HG03066 (cell line): Measurements from ENCODE around the gene UBQLNL.

Experiments
- ATAC-seq: cut with Tn5 transposase; IDR thresholded peaks from one replicate; pipeline ENCODE4 v1.9.1; 2021; ENCODE audit warnings: low read depth; ENCODE audit not compliant: unreplicated experiment

Gene UBQLNL

DNA sequence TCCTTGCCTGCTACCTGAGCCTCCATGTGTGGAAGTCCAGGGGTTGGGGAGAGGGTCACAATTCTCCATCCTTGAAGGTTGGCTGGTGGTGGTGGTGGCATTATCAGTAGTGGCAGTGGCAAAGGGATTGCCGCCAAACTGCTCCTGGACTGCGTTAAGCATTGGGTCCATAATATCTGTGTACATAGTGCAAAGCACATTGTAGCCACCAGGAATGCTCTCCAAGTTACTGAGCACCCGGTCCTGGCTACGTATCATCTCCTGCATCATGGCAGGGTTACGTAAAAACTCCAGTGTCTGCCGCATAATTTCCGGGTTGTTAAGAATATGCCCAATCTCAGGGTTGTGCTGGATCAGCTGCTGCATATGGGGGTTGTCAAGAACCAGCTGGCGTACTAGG lies 7.9 kb downstream of the UBQLNL start:
- no peak for ATAC-seq

DNA sequence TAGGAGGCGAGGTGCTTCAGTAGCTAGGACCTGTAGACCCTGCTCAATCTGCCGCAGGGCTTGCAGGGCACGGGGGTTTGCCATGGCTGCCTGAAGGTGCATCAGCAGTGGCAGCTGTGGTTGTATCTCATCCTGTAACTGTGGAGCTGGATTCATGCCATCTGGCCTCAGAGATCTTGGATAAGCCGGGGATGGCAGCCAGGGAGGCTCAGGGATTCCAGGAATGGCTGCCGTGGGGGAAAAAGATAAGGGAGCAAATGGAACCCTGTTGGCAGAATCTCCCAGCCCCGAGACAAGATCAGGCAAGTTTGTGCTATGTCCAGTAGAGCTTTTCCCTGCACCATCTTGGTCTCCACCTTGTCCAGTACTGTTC lies 8.6 kb downstream of the UBQLNL start:
- ATAC-seq, result no peak

DNA sequence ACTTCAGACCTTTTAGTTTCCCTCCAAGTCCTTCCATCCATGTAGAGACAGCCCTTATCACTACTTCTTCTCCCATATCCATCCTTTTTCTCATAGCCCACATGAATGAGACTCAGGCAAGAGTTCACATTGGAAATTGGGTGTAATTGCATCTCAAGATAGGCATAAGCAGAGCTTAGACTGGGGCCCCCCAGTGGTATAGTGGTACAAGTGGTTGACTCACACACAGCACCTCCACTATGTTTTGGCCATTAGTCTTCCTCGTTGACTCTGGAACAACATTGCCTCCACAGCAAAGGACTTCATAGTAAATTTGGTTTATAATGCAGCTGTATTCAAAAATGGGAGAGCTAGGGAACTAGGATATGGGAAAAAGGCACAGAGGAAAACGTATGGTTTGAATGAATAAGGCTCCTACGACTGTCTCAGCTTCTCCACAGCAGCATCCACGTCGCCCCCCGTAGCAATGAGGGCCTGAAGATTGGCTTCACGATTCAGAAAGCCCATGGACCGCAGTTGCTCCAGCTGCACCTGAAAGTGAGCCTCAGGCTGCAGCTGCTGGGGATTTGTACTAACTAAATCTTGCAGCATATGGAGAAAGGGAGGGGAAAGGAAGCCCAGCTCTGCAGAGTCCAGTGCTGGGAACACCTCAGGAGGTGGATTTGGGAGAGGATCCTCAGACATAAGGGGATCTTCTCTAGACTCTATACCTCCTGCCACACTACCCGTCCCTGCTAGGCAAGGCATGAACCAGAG lies 9.1 kb downstream of the UBQLNL start:
- no peak for ATAC-seq

- ATAC-seq, result no peak
These were observed 11.0 kb downstream of the UBQLNL start for GRCh38 chr11:5505363-5506048.

- ATAC-seq, result no peak
These were observed 12.0 kb downstream of the UBQLNL start for GRCh38 chr11:5504403-5504921.

GRCh38 chr11:5500393-5500801 lies 16.1 kb downstream of the UBQLNL start:
- ATAC-seq, result no peak

DNA sequence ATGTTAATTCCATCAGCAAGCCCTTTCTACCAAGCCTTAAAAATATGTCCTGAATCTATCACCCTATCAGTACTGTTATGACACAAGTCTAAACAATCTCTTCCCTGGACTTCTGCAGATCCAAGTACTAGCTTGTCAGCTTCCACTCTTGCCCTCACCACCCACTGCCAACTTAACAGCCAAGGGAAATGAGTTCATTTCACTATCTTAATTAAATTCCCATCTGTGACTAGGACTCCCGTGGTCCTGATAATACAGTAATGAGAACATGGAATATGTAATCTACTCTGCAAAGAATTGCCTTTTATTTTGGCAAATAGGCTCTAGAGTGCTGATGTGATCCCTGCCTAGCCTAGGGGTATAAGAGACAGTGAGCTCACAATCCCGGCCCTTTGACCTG lies 16.8 kb downstream of the UBQLNL start:
- ATAC-seq, result no peak

- no peak for ATAC-seq
These were observed 26.7 kb downstream of the UBQLNL start for GRCh38 chr11:5489576-5490357.

- no peak for ATAC-seq
These were observed 27.6 kb downstream of the UBQLNL start for GRCh38 chr11:5488798-5489399.

DNA sequence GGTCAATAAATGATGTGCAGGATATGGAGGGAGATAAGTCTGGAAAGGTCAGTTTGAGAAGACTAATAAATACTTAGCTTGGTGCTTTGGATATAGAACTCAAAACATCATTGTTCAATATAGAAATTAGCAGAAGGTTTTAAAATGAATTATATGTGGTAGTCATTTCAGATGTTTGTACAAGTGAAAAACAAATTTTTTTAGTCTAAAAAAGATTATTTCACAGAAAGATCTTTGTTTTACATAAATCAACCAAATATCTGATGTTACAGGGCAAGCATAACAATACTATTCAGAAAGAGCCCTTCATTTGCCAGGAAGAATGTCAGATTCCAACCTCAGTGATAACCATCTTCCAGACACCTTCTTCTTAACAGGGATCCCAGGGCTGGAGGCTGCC lies 28.1 kb downstream of the UBQLNL start, which contains the start of gene OR52D1:
TSS of gene OR52D1 (plus strand) at position 301 of the 400 bp plus-strand sequence. CDS start at position 323, 22 bp downstream.
- ATAC-seq, result no peak

- ATAC-seq, result no peak
These were observed 30.1 kb downstream of the UBQLNL start for GRCh38 chr11:5486421-5486820.

- ATAC-seq, result no peak
These were observed 30.5 kb downstream of the UBQLNL start for GRCh38 chr11:5486003-5486402.

GRCh38 chr11:5476186-5476819 lies 40.2 kb downstream of the UBQLNL start:
- no peak for ATAC-seq

GRCh38 chr11:5473921-5474320 lies 42.6 kb downstream of the UBQLNL start:
- ATAC-seq, result no peak

DNA sequence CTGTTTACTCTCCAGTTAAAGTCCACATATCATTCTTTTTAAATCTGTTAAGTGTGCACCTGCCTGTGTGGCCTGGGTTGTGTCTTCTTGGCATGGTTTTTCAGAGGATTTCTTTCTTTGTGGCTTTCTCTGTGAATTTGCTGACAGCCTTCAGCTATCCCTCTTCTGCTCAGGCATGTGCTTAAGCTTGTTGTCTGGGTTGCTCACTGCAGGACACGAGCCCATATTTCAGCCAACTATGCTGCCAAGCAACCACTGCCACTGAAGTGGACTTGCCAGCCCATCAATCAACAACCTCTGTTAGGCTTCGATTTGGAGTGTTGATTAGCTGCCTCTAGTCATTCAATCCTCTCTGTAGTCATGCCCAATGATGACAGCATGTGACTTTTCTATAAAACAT lies 49.0 kb downstream of the UBQLNL start:
- no peak for ATAC-seq
